ENCODE results near the gene ZRANB1. TPM values are rescaled to one million over a fixed set of nuclear protein-coding genes. Genes with fewer than 3 reads are reported as not detected.

ZRANB1 gene
- polyA plus RNA-seq, 1 experiment, result 9.3 TPM

GRCh38 chr10:124928545-124928944 is 13.4 kb upstream of the ZRANB1 start:
- no peak for DNase-seq (ENCODE audit: low read depth)
- TF ChIP-seq CTCF (IDR thresholded peaks at IDR 0.05; ENCODE audit: insufficient read depth, low read depth, low read length), result no peak
- Histone ChIP-seq H3K36me3 (ENCODE audit: control insufficient read depth, insufficient read depth, low read length) (no peaks in the 10 kb centered on the region), H3K27me3 (ENCODE audit: control insufficient read depth, insufficient read depth, low read length) (no peaks in the 10 kb centered on the region), H3K4me3 (ENCODE audit: low read depth, low read length) (no peak overlapping the region)
- CTCF ChIA-PET, result no interaction called here
- POLR2A ChIA-PET, result no interaction called here

- Histone ChIP-seq H3K4me3 (ENCODE audit: low read depth, low read length) (no peak overlapping the region), H3K27me3 (ENCODE audit: control insufficient read depth, insufficient read depth, low read length) (no peaks in the 10 kb centered on the region), H3K36me3 (ENCODE audit: control insufficient read depth, insufficient read depth, low read length) (no peaks in the 10 kb centered on the region)
- no peak for TF ChIP-seq CTCF (IDR thresholded peaks at IDR 0.05; ENCODE audit: insufficient read depth, low read depth, low read length)
- POLR2A ChIA-PET, result no interaction called here
- CTCF ChIA-PET, result no interaction called here
- DNase-seq (ENCODE audit: low read depth), result no peak
These were observed 6.0 kb upstream of the ZRANB1 start for GRCh38 chr10:124935946-124936345.

DNA sequence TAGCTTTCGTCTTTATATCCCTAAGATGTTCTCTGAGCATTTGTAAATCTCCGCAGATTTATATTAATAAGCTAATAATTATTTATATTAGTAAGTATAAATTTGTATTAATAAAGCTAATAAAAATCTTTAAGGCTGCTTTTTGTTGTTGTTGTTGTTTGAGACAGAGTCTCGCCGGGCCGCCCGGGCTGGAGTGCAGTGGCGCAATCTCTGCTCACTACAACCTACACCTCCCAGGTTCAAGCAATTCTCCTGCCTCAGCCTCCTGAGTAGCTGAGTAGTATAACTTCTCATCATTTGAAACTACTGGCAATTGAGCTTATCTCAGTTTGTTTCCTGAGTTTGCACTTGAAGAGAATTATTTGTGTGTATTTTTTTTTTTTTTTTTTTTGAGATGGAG is 5.1 kb upstream of the ZRANB1 start:
- Histone ChIP-seq H3K4me3 (ENCODE audit: low read depth, low read length) (no peak overlapping the region), H3K27me3 (ENCODE audit: control insufficient read depth, insufficient read depth, low read length) (no peaks in the 10 kb centered on the region), H3K36me3 (ENCODE audit: control insufficient read depth, insufficient read depth, low read length) (no peaks in the 10 kb centered on the region)
- ChIA-PET POLR2A (no interaction called here), CTCF (no interaction called here)
- TF ChIP-seq CTCF (IDR thresholded peaks at IDR 0.05; ENCODE audit: insufficient read depth, low read depth, low read length), result no peak
- no peak for DNase-seq (ENCODE audit: low read depth)

GRCh38 chr10:124939290-124939689 is 2.6 kb upstream of the ZRANB1 start:
- no peak for TF ChIP-seq CTCF (IDR thresholded peaks at IDR 0.05; ENCODE audit: insufficient read depth, low read depth, low read length)
- CTCF ChIA-PET, result interaction anchor here (0.7 kb wide), 1 partner anchor 13 kb away, joined by 3 read pairs; no protein-coding TSS in a partner anchor
- Histone ChIP-seq H3K36me3 (ENCODE audit: control insufficient read depth, insufficient read depth, low read length) (no peaks in the 10 kb centered on the region; the same call in 1 of the 2 replicates), H3K4me3 (ENCODE audit: low read depth, low read length) (no peak overlapping the region), H3K27me3 (ENCODE audit: control insufficient read depth, insufficient read depth, low read length) (no peaks in the 10 kb centered on the region)
- no peak for DNase-seq (ENCODE audit: low read depth)
- POLR2A ChIA-PET, result no interaction called here

GRCh38 chr10:124942317-124943169 is 620 bp downstream of the ZRANB1 start:
- no peak overlapping the region for H3K4me3 ChIP-seq (ENCODE audit: low read depth, low read length)
- H3K27me3 ChIP-seq (ENCODE audit: control insufficient read depth, insufficient read depth, low read length), result no peaks in the 10 kb centered on the region
- ChIA-PET CTCF (interaction anchor here (1.0 to 2.5 kb wide), 2 partner anchors 8 to 12 kb away, joined by 3 to 5 read pairs; no protein-coding TSS in a partner anchor), POLR2A (no interaction called here)
- no peak for TF ChIP-seq CTCF (IDR thresholded peaks at IDR 0.05; ENCODE audit: insufficient read depth, low read depth, low read length)
- DNase-seq (ENCODE audit: low read depth), result no peak
- H3K36me3 ChIP-seq (ENCODE audit: control insufficient read depth, insufficient read depth, low read length), result no peaks in the 10 kb centered on the region; the same call in 1 of the 2 replicates

All from BJ (cell line).